Fibroblast of lung (primary cell): Measurements from ENCODE around the gene LRRFIP1. TPM values are rescaled to one million over a fixed set of nuclear protein-coding genes. Genes with fewer than 3 reads are reported as not detected.
A peak's percentile ranks its signal among the peaks of the same experiment; 100 is the strongest.

Source experiments
- DNase-seq, 2 donors: peaks; one replicate each; pipeline versions ENCODE4 v3.0.0 to v3.0.0-alpha.2; 2010; ENCODE audit warnings: low read depth in 2 of 2
- H2AFZ ChIP-seq: 2 replicates; pipeline ENCODE4 v1.5.1; 2012; ENCODE audit warnings: low read length, control low read depth, inconsistent platforms
- H3K27ac ChIP-seq: 2 replicates; pipeline ENCODE4 v1.5.1; 2011; ENCODE audit warnings: low read length, control low read depth; ENCODE audit not compliant: insufficient read depth
- H3K27me3 ChIP-seq: 2 replicates; pipeline ENCODE4 v1.5.1; 2011; ENCODE audit warnings: mild to moderate bottlenecking, low read length; ENCODE audit not compliant: control insufficient read depth, insufficient read depth
- H3K36me3 ChIP-seq: 2 replicates; pipeline ENCODE4 v1.5.1; 2011; ENCODE audit warnings: low read length; ENCODE audit not compliant: control insufficient read depth, insufficient read depth
- H3K4me1 ChIP-seq: 2 replicates; pipeline ENCODE4 v1.5.1; 2011; ENCODE audit warnings: low read length; ENCODE audit not compliant: control insufficient read depth, insufficient read depth; ENCODE audit errors: extremely low read depth
- H3K4me2 ChIP-seq: 2 replicates; pipeline ENCODE4 v1.5.1; 2011; ENCODE audit warnings: low read length, control low read depth; ENCODE audit not compliant: insufficient read depth; ENCODE audit errors: extremely low read depth
- H3K4me3 ChIP-seq, 4 experiments: fragments of 200-600 bp in 1 of 4; sonication (generic) in 1 of 4; replicated peaks in 1 of 4; 2 replicates each; pipeline ENCODE4 v1.5.1; 2011 to 2016; ENCODE audit warnings: low read length in 4 of 4, low read depth in 3 of 4, mild to moderate bottlenecking in 3 of 4, control low read depth in 2 of 4, inconsistent platforms in 1 of 4, mixed read lengths in 1 of 4; ENCODE audit not compliant: insufficient read depth in 1 of 4; ENCODE audit errors: control extremely low read depth in 1 of 4
- H3K79me2 ChIP-seq: 2 replicates; pipeline ENCODE4 v1.5.1; 2012; ENCODE audit warnings: mild to moderate bottlenecking, low read length, inconsistent platforms; ENCODE audit not compliant: control insufficient read depth, insufficient read depth
- H3K9ac ChIP-seq: 2 replicates; pipeline ENCODE4 v1.5.1; 2011; ENCODE audit warnings: mild to moderate bottlenecking, low read length, control low read depth; ENCODE audit not compliant: insufficient read depth
- H3K9me3 ChIP-seq: 2 replicates; pipeline ENCODE4 v1.5.1; 2012; ENCODE audit warnings: low read depth, low read length; ENCODE audit not compliant: control insufficient read depth, insufficient read depth
- H4K20me1 ChIP-seq: 2 replicates; pipeline ENCODE4 v1.5.1; 2011; ENCODE audit warnings: low read length; ENCODE audit not compliant: control insufficient read depth, insufficient read depth; ENCODE audit errors: extremely low read depth
- CTCF ChIP-seq, 2 donors: IDR thresholded peaks in 1 of 2; conservative IDR thresholded peaks in 1 of 2; 1 replicate in 1 of 2; 2 replicates in 1 of 2; pipeline ENCODE4 v1.5.1; 2011 to 2012; ENCODE audit warnings: low read length in 2 of 2, control low read depth in 1 of 2, inconsistent platforms in 1 of 2, low read depth in 1 of 2, mild to moderate bottlenecking in 1 of 2
- EZH2 ChIP-seq: IDR thresholded peaks from 2 replicates; pipeline ENCODE4 v1.5.1; 2012; ENCODE audit warnings: low read length, control low read depth, mild to moderate bottlenecking; ENCODE audit errors: missing control alignments
- polyA plus RNA-seq, 2 donors: library from polyadenylated mRNA; depleted of rRNA in 1 of 2; stranded (reverse) in 1 of 2; unstranded in 1 of 2; fragments of >200 nt; gene quantifications; 2 replicates each; pipeline ENCODE4 v1.2.1, GENCODE V29; 2011 to 2012; ENCODE audit warnings: missing spikeins in 1 of 2
- total RNA-seq: library from RNA; depleted of rRNA; stranded (reverse); fragments of >200 nt; gene quantifications from 2 replicates; pipeline ENCODE4 v1.2.1, GENCODE V29; 2014

LRRFIP1 gene
- total and polyA plus RNA-seq, 2 donors (not counting 1 experiment from before 2014, with no cell fraction given): 58.1 to 113 TPM

- no peak for DNase-seq
- no peak overlapping the region for H3K9ac ChIP-seq
Measured at GRCh38 chr2:237617587-237617982, 9.8 kb upstream of the LRRFIP1 start.

GRCh38 chr2:237618449-237618848 lies 8.9 kb upstream of the LRRFIP1 start:
- Histone ChIP-seq H3K4me2 (no peak overlapping the region), H2AFZ (no peak overlapping the region), H3K27me3 (no peaks in the 10 kb centered on the region), H3K27ac (no peak overlapping the region), H3K9me3 (no peaks in the 10 kb centered on the region), H3K9ac (no peak overlapping the region), H3K36me3 (no peaks in the 10 kb centered on the region), H4K20me1 (no peaks in the 10 kb centered on the region), H3K4me3 (no peak overlapping the region), H3K4me1 (peaks cover 21% of the 10 kb centered on the region), H3K79me2 (no peaks in the 10 kb centered on the region)
- peak; percentile 76 to 80 for DNase-seq
- TF ChIP-seq EZH2 (no peak), CTCF (conservative IDR thresholded peaks at IDR 0.05 in 1 of 2, IDR thresholded peaks at IDR 0.05 in 1 of 2; ENCODE audit: low read depth in 1 of 2, low read length in 2 of 2) (no peak)

More at GRCh38 chr2:237617587-237617982, 9.8 kb upstream of the LRRFIP1 start:
- Histone ChIP-seq H3K9me3 (no peaks in the 10 kb centered on the region), H3K27ac (peak overlapping the region; percentile 89), H3K4me2 (no peak overlapping the region), H2AFZ (peak overlapping the region; percentile 42), H4K20me1 (no peaks in the 10 kb centered on the region), H3K36me3 (no peaks in the 10 kb centered on the region), H3K79me2 (no peaks in the 10 kb centered on the region), H3K27me3 (no peaks in the 10 kb centered on the region), H3K4me3 (no peak overlapping the region), H3K4me1 (peaks cover 21% of the 10 kb centered on the region)
- TF ChIP-seq EZH2: no peak
- no peak for TF ChIP-seq CTCF (conservative IDR thresholded peaks at IDR 0.05 in 1 of 2, IDR thresholded peaks at IDR 0.05 in 1 of 2; ENCODE audit: low read depth in 1 of 2, low read length in 2 of 2)

GRCh38 chr2:237623428-237624403 lies 3.7 kb upstream of the LRRFIP1 start:
- H3K9me3 ChIP-seq: no peaks in the 10 kb centered on the region
- no peak for TF ChIP-seq CTCF (conservative IDR thresholded peaks at IDR 0.05 in 1 of 2, IDR thresholded peaks at IDR 0.05 in 1 of 2; ENCODE audit: low read depth in 1 of 2, low read length in 2 of 2)
- H2AFZ ChIP-seq: no peak overlapping the region
- DNase-seq: peak in 1 of 2 donors; percentile 37
- H3K27ac ChIP-seq: no peak overlapping the region
- H3K4me3 ChIP-seq: no peak overlapping the region
- H3K36me3 ChIP-seq: no peaks in the 10 kb centered on the region
- no peaks in the 10 kb centered on the region for H4K20me1 ChIP-seq
- no peaks in the 10 kb centered on the region for H3K4me1 ChIP-seq
- no peak overlapping the region for H3K9ac ChIP-seq
- no peaks in the 10 kb centered on the region for H3K79me2 ChIP-seq
- peaks cover 2% of the 10 kb centered on the region for H3K27me3 ChIP-seq
- no peak overlapping the region for H3K4me2 ChIP-seq
